HG03565 (cell line): ENCODE results near the gene SLC30A10.
"Not testable (repeated sequence)": the region's sequence is repeated elsewhere in the genome, so short reads cannot be mapped to it uniquely, and the experiment has no call there.

Experiments used
- ATAC-seq: cut with Tn5 transposase; IDR thresholded peaks from one replicate; pipeline ENCODE4 v1.9.1; 2021; ENCODE audit warnings: mild to moderate bottlenecking, moderate library complexity; ENCODE audit not compliant: unreplicated experiment

The SLC30A10 gene

DNA sequence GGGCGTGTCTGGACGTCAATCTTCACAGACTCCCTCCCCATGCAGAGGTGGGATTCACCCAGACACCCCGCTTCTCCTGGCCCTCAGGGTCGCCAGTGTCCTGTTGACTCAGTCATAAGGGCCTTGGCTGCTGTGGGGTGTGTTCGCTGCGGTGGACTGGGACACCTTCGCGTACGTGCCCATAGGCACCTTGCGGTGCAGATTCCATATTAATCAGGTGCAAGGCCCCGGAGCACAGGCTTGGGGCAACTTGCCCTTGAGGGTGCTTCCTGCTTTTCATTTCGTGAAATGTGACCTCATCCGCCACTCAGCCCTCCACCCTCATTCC, 398 bp upstream of the SLC30A10 start:
- ATAC-seq: no peak

DNA sequence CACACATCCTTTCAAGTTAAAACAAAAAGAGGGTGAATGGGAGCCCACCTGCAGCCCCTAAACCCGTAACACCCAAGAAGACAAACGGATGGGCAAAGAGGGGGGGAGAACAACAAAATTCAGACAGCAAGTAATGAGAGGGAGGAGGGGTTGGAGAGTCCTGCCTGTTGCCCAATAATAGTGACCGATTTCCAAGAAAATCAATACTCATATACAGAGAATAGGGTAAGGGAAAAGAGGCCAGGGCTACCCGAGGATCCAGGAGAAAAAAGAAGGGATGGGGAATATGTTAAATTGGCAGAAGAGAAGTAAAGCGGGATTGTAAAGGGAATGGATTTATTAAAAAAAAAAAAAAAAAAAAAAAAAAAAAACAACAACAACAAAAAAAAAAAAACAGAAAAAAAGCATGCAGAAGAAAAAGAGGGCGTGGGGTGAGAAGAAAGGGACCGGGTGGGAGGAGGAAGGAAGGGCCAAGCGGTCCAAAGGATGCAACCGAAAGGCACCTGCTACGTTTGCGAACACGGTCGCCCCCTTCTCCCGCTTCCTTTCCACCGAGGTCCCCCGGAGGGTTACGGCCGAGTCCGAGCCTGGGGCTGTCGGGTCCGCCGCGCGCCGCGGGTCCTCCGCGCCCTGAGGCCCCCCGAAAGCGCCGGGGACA, 930 bp downstream of the SLC30A10 start:
- no peak for ATAC-seq

DNA sequence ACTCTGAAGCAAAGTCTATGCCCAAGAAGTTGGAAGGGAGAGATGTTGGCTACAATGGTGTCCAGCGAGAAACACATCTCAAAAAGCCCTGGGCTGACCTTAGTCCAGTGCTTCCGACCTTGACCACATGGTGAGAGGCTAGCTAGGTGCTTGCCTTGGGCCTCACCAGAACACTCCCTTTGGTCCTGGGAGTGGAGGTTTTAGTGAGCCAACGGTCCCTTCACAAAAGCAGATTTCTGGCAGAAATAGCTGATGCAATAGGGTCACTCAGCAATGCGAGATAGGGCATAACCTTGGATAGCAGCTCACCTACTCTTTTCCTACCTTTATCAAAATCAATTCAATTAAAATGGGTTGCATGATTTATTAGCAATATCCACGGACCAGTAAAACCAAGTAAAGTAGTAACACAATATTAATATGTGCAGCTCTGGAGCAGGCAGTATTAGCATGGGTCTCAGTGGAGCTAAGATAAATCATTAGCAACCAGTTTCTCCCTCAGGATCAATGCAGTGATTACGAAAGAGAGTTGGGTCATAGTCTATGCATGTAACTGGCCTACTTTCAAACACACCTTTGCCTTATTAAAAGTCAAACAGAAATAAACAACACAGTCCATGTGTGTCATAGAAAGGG, 1.9 kb downstream of the SLC30A10 start:
- no peak for ATAC-seq

DNA sequence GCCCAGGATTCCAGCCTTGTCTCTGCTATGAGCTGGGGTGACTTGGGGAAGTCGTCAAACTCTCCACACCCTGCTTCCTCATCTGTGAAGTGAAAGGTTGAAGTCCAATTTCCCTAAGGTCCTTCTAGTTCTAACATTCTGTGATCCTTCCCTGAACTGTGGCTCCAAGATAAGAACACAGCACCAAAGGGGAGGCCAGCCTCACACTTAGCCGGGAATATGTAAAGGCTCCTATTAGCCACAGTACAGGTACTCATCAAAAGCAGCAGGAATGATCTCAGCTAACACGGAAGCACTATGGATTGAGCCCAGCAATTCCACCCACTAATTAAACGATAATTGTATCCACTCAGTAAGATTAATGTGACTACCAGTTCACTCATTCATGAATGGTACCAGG, 4.0 kb downstream of the SLC30A10 start:
- no peak for ATAC-seq

DNA sequence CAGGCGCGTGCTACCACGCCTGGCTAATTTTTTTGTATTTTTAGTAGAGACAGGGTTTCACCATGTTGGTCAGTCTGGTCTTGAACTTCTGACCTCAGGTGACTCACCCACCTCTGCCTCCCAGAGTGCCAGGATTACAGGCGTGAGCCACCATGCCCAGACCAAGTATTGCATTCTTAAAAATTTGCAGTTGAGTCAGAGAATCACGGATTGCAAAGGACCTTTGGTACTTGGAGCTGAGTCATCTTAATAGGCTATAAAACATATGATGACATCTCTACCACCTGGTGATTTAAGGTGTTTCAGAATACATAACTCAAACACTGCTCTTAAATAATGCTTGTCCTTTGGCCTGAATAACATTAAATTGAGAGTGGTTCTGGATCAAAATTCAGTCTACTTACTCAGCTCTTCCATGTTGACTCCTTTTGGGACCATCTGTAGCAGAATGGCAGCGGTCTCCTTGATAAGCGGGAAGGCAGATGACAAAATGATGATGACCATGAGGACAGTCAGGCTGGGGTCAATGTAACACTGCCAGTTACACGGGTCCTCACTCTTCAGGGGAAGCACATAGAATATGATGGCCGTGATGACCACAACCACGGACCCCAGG, 10.4 kb downstream of the SLC30A10 start:
- no peak for ATAC-seq

DNA sequence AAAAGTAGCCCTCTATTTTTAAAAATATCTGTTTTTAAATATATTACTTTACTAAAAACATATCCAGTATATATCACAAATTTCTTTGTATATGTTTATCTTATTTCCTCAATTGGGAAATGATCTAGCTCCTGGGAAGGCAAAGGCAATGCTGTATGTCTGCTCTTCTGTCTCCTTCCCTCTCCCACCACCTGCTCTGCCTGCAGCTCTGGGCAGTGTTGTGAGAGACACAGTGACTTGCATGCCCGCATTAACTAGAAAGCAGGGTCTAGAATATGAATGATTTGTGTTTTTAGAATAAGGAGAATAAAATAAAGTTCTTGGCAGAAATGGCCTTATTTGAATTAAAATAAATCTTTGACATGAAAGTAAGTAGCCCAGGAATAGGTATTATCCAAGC, 11.1 kb downstream of the SLC30A10 start:
- no peak for ATAC-seq

DNA sequence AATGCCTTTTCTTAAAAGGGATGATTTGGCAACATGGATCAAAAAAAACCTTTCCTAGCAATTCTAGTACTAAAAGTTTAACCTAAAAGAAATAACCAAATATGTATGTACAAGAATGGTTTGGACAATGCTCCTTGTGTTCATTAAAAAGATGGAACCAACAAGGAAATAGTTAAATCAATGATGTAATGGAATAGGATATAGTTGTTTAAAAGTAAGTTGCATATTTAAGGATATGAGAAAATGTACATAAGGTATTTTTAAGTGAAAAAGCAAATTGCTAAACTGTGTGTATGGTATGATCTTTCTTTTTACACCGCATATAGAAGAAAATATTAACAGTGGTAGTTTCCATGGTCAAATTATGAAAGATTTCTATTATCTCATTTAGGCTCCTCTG, 12.1 kb downstream of the SLC30A10 start:
- ATAC-seq: no peak

DNA sequence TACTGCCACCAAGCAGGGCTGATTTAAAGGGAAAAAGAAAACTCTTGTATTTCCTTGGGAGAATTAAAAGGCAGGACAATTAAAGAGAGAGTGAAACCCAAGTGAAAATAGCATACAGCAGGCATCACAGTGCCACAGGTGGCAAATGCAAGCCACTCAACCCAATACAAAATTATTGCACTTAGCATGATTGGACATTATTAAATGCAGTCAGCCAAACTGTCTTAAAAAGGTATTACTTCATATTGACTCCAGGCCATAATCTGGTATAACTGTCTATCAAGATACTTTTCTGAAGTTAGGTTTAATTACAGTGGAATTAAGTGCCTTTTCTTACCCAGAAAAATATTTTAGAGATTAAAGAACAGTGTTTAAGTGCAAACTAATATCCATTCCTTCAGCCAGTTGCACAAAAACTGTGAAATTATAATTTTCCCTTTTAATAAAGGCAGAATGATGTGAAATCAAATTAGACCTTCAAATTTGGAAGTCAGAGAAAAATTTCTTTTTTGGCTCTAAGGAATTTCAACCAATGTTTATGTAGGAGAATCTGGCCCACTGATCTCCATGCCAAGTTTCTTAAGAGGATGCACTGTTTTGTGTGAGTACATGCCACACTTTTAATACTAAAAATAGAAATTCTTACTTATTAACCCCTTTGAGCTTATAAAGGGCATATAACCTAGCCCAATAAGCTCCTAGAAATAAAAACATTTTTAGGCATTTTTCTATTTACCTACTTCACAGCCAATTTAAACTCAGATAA, 15.2 kb downstream of the SLC30A10 start:
- ATAC-seq: no peak

DNA sequence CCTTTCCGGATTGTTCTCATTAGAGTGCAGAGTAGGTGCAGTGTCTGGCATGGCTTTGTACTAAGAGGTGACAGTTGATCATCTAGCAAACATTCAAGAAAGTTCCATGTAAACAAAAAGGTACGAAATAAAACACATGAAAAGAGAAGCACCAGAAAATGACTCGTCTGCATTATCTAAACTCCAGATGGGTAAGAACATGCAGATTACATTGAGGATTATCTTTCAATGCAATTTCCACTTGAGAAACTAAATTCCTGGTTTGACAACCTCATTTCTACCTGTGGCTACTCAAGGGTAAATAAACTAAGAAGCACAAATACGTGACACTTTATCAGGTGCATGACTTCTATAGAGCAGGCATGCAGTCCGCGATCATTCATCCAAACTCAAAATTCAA, 17.6 kb downstream of the SLC30A10 start:
- no peak for ATAC-seq

DNA sequence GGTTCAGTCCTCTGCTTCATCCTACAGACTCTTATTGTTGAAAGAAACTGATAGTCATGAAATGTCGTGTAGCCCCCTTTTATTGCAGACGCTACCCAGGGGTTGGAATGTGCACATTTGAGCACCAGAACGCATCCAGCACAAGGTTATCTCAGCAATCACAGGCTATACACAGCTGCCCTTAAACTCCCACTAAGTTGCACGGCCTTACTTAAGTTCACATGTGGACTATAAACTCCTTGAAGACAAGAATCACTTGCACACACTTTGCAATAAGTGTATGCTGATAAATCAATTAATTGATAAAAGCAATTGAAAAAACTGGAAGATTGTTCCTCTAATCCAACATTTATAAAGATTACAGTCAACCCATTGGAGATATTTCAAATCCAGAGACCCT, 18.9 kb downstream of the SLC30A10 start:
- no peak for ATAC-seq

DNA sequence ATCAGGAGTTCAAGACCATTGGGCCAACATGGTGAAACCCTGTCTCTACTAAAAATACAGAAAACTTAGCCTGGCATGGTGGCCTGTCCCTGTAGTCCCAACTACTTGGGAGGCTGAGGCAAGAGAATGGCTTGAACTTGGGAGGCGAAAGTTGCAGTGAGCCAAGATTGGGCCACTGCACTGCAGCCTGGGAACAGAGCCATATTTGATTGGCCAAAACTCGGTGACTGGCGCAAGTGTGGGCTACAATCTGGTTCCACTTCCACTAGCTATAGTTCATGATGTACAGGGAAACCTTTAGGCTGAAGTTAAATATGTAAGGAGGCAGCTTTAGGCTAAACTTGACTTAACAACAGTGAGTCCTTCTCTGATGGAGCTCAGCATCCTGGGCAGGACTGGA, 20.2 kb downstream of the SLC30A10 start:
- ATAC-seq: no peak

DNA sequence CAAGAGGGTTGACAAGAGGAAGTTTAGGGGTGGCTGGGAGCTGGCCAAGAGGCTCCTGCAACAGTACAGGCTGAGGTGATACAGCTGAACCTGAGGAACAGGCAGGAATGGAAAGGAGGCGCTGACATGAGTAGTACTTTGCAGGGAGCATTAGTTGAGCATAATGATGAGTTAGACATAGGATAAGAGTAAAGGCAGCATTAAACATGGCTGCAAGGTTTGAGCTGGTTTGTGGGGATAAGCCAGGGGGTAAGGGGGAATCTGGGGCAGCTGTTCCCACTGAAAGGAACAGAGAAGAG, 20.6 kb downstream of the SLC30A10 start:
- no peak for ATAC-seq

DNA sequence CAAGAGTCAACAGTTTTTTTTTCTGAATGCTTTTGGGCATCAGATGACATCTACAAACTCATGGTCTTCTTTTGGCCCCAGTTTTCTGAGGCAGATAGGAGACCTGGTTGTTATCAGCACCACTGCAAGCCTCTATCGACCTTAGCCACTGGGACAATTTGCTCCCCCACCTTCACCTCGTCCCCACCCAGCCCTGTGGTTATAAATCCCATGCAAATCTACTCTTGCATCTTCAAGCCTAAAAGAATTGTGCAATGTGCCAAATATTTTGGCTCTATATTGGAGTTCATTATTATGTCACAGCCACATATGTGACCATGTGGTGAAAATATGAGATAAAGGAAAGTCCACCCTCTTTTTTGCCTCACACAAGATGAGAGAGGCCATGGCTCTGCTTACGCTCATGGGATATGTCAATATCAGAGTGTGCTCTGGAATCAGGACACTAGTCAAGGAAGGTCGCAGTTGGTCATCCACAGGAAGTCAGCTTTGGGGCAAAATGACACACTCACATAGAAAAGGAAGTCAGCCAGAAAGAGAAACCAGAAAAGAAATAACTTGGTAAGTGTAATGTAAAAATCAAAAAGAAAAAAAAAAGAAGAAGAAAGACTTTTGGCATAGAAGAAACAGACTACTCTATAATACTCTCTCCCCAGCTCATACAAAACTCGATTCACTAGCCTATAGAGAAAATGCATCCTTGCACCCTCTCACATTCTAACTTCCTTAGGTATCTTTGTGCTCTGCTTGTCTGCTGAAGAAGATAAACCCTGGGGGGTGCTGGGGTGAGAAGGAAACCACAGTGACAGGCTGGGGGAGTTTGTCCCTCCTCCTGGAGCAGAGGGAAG, 21.2 kb downstream of the SLC30A10 start:
- no peak for ATAC-seq

DNA sequence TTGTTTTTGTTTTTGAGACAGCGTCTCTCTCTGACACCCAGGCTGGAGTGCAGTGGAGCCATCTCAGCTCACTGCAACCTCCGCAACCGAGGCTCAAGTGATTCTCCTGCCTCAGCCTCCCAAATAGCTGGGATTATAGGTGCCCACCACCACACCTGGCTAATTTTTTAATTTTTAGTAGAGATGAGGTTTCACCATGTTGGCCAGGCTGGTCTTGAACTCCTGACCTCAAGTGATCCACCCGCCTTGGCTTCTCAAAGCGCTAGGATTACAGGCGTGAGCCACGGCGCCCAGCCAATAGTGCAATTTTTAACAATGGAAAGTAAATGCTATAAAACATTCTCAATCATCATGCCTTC, 21.8 kb downstream of the SLC30A10 start:
- ATAC-seq: not testable (repeated sequence)

DNA sequence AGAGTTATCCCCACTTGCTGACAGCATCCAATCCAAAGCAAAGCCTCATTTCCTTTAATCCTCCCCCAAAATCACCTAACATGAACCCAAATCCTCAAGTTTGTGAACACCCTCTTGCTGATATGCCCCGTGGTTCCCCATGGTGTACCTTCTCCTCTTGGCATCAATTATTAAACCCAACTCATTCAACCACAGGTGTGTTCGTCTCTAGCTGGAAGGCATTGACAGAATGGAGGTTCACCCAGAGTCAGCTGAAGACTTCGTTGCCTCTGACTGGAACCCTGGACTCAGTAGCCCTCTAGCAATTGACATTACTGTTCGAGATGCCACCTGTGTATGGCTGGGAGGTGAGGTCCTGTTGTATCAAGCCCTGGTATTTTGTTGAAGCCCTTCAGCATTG, 22.8 kb downstream of the SLC30A10 start:
- ATAC-seq: no peak

DNA sequence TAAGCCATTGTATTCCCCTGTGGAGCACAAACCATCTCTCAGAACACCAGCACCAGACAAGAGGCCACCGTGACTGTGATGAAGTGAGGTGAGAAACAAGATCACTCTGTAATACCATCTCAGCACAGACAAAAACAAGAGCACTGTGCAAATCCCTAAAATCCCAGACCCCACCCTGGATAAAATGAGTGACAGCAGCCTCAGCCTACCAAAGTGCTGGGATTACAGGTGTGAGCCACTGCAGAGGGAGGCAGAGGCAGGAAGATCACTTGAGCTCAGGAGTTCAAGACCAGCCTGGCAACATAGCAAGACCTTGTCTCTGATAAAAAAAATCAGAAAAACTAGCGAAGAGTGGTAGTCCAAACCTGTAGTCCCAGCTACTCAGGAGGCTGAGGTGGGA, 23.4 kb downstream of the SLC30A10 start:
- no peak for ATAC-seq

DNA sequence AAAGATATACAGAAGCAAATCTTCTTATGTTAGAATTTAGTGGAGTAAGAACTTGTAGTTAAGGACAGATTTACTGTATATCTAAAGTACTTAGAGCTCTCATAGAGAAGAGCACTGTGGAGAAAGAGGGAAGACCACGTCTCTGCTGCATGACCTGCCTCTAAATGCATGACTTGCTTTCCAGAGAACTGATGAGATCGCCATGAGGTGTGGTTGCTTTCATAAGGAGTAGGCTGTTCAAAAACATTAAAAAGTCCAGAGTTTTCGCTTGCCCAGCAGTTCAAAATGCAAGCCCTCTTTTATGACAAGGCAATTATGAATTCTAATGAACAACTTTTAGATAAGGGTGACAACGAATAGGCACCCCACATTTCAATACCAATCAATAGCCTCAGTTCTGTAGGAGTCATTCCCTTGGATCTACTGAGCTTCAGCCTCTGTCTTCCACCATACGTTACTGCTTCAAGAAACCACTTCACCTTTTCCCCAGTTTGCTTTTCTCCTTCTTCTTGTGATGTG, 24.9 kb downstream of the SLC30A10 start:
- no peak for ATAC-seq

DNA sequence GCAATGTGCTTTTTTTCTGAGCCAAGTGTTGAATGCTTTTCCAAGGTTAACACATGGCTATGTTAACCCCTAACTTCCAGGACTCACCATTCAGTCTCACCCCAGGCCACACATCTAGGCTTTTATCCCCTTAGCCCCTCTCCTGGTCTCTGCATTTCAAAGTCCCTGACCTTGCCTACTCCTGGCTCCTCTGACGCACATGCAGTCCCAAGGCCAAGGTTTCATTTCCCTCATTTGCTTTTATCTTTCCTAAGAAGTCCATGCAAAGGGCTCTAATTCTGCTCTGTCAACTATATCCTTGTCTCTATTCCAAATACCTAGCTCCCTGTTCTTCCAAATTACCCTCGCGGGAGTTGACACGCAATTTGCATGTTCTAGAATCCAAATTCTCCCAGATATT, 25.4 kb downstream of the SLC30A10 start:
- no peak for ATAC-seq

DNA sequence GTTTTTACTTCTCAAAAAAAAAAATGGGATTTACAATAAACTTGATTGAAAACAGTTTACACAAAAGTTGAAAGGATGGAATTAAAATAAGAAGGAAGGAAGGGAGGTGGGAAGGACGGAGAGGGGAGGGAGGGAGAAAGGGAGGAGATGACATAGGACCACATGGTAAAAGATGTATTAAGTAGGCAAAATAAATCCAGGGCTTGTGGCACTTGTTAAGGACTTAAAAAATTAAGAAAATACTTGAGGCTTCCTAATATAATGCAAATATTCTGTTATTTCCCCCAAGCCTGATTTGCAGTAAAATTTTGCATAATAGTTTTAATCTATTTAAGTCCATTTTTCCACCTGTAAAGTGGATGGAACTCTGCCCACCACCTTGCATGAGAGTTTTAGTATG, 27.5 kb downstream of the SLC30A10 start:
- ATAC-seq: no peak

DNA sequence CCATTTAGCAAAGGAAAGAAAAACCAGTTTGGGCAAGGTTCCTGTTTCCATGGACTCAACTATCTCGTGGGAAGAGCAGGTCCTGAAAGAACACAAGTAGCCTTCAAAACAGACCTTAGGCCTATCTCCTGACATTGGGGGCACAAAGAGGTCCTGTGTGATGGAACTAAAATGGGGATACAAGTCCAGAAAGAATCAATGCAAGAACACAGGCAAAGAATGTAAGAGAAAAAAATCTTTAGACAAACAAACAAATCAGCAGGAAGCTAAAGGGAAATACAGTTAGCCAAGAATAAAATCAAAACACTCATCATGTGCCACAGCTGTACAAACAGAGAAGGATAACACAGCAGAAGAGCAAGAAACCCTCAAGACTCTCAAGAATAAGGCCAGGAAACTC, 28.2 kb downstream of the SLC30A10 start:
- ATAC-seq: no peak

DNA sequence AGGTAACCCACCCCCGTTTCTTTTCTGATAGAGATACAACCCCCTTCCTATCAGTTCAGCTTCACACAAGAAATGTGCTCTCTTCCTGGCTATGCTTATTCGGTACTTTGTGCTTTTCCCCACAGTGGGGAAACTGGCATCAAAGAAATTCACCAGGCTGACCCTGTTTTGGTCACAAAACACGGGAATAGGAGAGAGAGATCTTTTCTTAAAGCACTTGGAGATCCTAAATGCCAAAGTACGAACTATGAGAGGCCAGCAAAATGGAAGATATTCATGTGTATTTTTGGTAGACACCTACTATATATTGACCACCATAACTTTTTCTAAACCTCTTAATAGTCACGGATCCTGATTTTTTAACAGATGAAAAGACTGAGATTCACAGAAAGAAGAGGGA, 30.0 kb downstream of the SLC30A10 start:
- ATAC-seq: no peak
